Midbrain (tissue), 1 donor: ENCODE results near the gene SORBS1.
A peak's percentile ranks its signal among the peaks of the same experiment; 100 is the strongest.
"Not testable (repeated sequence)": the region's sequence is repeated elsewhere in the genome, so short reads cannot be mapped to it uniquely, and the experiment has no call there.

Experiments used
- DNase-seq: peaks from one replicate; lab custom pipeline; 2025; lab: John Stamatoyannopoulos, UW

The SORBS1 gene

GRCh38 chr10:95388539-95388938, 172.6 kb downstream of the SORBS1 start:
- peak; percentile 51 for DNase-seq

DNA sequence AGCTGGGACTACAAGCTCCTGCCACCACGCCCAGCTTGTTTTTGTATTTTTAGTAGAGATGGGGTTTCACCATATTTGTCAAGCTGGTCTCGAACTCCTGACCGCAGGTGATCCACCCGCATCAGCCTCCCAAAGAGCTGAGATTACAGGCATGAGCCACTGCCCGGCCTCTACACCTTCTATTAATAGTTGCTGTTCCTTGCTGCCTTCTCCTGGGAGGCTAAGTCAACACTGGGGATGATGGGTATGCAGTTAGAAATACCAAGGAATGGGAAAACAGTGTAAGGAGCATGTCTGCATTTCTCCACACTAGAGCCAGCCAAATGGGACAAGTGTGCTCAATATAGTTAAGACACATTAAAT, 173.1 kb downstream of the SORBS1 start:
- no peak for DNase-seq

DNA sequence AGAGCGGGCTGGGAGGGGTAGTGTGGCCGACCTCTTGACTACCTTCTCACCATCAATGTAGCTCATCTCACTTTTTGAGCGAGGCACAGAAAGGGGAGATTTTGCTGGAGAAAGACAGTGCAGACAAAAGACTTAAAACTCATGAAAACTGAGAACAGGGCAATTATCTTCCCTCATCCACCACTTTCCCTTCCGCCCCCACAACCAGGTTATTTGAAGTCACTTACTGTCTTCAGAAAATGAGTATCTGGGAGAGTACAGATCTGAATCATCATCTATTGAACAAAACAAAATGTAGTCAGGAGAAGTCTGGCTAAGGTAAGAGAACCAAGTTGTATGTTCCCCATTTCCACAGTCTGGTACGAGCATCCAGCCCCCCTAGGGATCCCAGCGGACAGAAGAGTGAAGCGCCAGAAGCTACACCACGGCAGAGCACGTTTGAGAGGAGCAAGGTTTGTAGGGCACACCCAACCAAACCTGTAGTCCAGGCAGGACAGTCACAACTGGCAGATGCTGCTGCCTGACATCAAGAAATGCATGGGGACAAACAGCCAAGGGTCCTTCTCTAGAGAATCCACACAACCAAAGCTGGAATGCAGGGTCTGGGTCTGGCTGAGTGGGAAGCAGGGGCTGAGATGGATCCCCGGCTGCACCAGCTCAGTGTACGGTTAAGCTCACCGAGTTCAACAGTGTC, 177.0 kb downstream of the SORBS1 start:
- no peak for DNase-seq

- no peak for DNase-seq
These were observed 178.6 kb downstream of the SORBS1 start for GRCh38 chr10:95382596-95382995.

- no peak for DNase-seq
These were observed 179.0 kb downstream of the SORBS1 start for GRCh38 chr10:95382174-95382573.

DNA sequence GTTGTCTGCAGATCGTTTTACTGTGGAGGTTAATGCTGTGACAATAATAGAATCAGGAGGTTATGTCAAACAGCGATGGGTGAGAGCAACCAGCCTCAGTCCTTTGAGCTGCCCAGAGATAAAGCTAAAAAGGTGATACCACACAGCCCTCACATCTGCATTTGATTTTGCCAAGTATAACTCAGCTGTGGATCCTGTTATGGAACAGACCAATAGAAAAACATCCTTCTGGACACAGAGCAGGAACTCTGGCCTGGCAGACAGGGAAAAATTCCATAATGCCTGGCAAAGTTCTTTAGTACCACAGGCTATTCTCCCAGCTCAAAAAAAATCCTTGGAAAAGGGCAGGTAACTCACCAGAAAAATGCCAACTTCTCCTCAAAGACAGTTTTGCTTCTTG, 183.2 kb downstream of the SORBS1 start:
- no peak for DNase-seq

GRCh38 chr10:95375418-95375817, 185.8 kb downstream of the SORBS1 start:
- DNase-seq, result no peak

- peak; percentile 89 for DNase-seq
These were observed 186.5 kb downstream of the SORBS1 start for GRCh38 chr10:95374597-95375209.

DNA sequence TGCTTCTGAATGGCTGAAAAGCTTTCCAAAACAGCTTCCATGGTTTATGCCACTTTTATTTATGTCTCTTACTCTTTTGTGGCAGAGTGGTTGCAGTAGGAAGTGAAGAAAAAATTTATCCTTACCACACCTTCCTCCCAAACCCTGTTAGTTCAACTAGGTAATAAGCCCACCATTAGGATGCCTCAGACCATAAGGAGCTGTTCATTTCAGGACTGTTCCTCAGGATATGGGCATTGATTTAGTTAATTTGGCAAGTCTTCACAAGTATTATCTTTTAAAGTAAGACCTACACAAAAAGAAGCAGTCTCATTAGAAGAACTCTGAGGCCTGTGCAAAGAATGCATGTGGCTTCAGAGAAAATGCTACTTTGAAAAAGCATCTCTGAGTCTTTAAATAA, 187.5 kb downstream of the SORBS1 start:
- no peak for DNase-seq

- no peak for DNase-seq
These were observed 196.8 kb downstream of the SORBS1 start for GRCh38 chr10:95364342-95364741.

DNA sequence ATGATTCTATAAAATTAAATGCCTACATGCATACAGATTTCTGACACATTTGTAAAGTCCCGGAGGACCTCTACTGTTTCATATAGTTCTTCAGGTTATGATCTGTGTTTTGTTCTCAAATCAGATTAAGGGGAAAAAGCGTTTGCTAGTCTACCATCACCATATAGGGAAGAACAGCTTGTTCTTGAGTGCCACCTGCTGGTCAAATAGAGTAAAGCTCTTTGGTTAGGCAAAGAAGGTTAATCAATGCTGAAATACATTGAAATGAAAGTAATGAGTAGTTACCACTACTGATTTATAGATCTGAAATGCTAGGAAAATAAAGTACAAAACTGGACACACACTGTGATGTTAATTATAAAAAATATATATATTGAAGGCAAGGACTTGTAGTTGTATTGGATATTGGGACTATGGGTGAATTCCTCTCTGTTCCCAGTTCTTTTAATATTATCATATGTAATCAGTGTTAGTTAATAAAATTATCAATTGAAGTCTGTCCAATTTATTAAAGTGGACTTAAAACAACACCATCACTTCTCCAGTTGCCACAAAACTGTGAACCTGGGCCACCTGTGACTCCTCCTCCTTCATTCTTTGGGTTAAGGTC, 197.8 kb downstream of the SORBS1 start:
- DNase-seq, result peak; percentile 65

- no peak for DNase-seq
These were observed 201.0 kb downstream of the SORBS1 start for GRCh38 chr10:95360122-95360714.

GRCh38 chr10:95359466-95359865, 201.7 kb downstream of the SORBS1 start:
- no peak for DNase-seq

DNA sequence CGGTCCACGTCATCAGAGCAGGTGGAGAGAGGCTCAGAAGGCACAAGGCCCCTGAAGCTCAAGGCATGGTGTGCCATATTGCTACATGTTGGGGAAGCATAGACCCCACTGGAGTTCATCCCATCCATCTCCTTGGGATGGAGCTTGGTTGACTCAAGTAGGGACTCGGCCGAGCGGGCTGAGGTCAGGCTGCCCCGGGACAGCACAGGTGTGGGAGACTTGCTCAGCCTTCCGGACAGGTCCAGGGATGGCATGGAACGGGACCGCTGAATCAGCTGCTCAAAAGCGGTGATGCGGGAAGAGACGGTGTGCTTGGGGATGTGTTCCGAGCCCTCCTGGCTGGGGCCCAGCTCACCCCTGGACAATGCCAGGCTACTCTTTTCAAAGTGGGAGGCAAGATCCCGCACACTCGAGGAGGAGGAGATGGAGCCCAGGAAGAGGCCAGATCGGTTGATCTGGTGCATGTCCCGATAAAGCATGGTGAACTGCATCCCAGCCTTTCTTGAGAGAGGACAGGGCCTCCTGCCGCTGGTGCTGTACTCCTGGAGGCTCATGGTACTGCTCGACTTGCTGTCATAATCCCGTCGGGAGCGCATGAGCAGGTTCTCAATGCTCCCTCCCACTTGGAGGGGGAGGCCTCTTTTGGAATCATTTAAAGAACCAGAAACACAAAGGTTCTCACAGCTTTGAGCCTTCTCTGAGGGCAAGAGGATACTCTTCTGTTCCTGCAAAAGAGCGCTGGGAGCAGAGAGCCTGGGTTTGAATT, 204.8 kb downstream of the SORBS1 start:
- DNase-seq, result no peak

GRCh38 chr10:95355301-95355700, 205.9 kb downstream of the SORBS1 start:
- no peak for DNase-seq

DNA sequence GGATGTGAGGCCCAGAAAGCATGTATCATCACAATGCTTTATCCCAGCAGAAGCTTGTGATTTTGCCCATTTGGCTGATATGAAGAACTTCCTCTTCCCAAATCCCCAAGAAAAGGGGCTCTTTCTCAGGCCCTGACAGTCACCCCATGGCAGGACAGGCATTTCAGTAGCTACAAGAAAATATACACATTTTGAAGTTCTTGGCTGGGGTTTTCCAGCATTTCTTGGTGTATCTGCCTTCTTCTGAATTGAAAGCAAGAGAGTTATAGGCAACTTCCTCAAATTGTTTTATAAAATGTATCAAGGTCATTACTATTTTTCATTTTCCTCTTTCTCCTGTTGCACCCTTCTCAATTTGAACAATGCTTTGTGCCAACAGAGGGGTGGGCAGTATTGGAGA, 207.1 kb downstream of the SORBS1 start:
- no peak for DNase-seq

DNA sequence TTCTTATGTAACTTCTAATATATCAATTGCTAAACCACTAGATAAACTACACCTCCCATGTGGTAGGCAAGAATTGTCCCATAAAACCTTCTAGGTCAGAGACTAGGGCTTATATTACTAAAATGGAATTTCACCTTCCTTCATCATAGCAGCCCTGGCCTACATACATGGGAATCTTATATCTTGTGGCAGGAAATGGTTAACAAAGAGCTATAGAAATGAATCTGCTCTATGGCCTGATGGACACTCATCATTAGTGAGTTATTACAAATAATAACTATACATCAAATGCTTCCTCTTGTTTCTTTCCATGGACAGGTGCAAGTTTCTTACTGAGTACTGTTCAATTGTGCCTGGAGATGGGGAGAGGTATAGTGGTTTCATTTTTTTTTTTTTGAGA, 208.0 kb downstream of the SORBS1 start:
- DNase-seq, result no peak

DNA sequence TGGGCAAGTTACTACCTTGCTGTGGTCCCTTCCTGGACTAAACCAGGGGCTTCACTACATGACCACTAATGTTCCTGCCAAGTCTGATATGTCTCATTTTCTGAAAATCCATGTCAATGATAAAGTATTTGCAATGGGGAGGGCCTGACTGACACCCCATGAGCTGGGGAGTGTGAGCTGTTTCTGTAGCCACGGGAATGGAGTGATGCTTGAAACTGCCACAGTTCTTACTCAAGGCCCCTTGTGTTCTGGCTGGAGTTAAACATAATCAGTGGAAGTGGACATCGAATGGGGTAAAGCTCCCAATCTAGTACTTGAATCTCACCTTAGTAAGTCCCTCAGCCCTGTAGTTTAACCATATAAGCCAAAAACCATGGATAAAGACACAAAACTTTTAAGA, 208.5 kb downstream of the SORBS1 start:
- DNase-seq, result no peak

DNA sequence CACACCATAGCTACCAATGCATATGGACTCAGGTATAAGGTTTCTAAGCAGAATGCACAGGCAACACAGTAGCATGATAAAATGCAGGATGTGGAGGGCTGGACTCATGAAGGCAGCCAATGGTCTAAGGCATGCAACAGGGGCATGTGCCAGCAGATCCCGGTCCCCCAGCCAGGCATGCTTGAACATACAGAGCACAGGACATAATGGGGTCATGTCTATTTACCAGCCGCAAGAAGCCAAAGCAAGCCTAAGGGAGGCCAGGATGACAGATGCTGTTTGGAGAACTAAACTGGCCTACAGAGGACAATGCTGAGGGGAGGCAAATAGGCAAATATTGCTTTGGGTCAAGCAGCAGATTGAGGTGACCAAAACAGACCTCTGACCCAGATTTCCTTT, 210.3 kb downstream of the SORBS1 start:
- DNase-seq, result no peak

DNA sequence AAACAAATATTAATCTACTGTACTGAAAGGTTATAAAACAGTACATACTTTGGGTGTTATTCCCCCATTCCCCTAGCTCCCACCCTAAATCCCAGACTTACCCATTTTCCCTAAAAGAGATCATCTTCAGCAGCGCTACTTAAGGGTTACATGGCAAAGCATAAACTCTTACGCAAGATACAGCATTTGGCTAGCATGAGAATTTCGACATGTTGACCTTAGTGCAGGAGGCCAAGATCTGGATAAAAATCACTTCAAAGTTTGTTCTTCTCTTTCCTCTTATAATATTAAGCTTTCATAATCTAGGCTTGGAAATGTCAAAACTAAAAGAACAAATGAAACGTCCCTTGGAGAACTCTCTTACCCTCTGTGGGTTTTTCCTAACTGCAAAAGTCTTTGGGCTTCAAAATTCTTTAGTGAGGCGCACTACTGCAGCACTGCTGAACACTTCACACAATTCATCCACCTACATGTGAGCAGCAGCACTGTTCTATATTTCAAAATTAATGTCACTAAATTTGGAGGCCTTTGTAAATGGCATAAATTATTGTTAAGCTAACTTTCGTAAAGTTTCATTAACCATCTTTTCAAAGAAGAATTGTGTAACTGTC, 210.8 kb downstream of the SORBS1 start:
- DNase-seq, result no peak

DNA sequence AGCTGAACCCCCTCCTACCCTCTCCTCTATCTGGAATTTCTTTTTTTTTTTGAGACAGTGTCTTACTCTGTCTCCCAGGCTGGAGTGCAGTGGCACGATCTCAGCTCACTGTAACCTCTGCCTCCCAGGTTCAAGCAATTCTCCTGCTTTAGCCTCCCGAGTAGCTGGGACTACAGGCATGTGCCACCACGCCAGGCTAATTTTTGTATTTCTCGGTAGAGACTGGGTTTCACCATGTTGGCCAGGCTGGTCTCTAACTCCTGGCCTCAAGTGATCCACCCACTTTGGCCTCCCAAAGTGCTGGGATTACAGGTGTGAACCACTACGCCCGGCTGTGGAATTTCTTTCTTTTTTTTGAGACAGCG, 213.8 kb downstream of the SORBS1 start:
- DNase-seq, result not testable (repeated sequence)
